OCI-M1 (cell line): ENCODE data around the gene SPA17.

ENCODE experiments used
- DNase-seq: peaks from one replicate; lab custom pipeline; 2025; lab: John Stamatoyannopoulos, UW

The SPA17 gene

DNA sequence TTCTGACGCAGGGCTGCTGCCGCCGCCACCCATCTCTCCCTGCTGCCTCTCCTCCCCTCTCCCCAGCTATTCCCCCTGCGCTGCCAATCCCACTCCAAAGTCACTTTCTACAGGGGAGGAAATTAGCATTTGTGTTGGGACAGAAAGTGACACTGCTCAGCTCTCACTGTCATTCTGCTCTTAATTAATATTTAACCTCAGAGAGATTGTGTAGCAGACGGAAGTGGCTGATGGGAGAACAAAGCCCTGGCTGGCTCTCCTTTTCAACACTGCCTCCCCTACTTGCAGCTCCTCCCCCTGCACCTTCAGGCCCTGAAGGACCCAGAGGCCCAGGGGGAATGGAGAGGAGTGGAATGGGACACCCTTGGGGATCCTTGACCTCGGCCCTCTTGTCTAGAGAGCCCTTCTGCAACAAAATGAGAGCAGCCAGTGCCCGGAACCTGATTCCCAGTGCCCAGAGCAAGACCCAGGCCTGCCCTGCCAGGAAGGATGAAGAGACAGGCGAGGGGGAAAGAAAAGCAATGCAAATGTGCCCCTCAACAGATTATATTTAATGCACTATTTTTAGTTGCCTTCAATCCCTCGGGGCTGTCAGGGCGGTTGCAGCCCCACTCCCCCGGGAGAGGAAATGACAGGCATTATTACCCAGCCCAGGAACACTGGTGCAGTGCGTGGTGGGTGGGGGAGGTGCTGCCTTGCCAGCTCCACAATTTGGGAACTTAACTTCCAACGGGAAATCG is 51.4 kb downstream of the SPA17 start:
- no peak for DNase-seq

GRCh38 chr11:124725719-124726105 is 52.0 kb downstream of the SPA17 start:
- DNase-seq = peak; percentile 34

DNA sequence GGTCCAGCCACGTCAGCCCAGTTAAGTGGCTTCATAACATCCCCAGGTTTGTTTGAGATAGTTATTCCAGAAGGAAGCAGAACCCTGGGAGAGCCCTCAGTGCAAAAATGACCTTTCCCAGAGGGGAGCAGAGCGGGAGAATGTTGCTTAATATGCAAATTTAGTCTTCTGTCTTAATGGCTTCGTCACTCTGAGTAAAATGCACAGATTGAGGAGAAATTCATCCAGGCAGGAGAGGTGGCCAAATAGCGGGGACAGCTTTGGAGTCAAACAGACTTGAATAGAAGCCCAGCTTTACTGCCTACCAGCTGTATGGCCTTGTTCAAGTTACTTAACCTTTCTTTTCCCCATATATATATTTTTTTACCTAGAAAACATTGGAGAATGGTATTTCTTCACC is 53.8 kb downstream of the SPA17 start:
- DNase-seq = no peak

GRCh38 chr11:124728134-124728533 is 54.4 kb downstream of the SPA17 start:
- DNase-seq = no peak

- DNase-seq = no peak
Measured at GRCh38 chr11:124729571-124729970, 55.9 kb downstream of the SPA17 start.

DNA sequence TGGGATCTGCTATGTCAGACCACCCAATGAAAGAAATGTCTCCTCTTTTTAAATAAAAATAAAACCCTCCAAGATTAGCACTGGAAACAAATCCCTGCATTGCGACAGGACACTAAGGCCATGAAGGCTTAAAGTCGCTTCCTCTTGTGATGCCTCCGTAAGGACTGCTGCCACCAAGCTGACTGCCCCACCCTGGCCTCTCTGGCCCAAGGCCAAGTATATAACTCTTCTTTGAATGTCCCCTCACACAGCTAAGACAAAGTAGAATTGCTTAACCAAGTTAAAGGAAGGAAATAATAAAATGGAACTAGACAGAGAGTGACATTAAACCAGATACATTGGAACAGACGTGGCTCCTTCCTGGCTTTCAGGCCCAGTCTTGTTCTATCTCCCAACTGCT is 58.5 kb downstream of the SPA17 start:
- DNase-seq = no peak

GRCh38 chr11:124736736-124737135 is 63.0 kb downstream of the SPA17 start:
- peak; percentile 48 for DNase-seq

DNA sequence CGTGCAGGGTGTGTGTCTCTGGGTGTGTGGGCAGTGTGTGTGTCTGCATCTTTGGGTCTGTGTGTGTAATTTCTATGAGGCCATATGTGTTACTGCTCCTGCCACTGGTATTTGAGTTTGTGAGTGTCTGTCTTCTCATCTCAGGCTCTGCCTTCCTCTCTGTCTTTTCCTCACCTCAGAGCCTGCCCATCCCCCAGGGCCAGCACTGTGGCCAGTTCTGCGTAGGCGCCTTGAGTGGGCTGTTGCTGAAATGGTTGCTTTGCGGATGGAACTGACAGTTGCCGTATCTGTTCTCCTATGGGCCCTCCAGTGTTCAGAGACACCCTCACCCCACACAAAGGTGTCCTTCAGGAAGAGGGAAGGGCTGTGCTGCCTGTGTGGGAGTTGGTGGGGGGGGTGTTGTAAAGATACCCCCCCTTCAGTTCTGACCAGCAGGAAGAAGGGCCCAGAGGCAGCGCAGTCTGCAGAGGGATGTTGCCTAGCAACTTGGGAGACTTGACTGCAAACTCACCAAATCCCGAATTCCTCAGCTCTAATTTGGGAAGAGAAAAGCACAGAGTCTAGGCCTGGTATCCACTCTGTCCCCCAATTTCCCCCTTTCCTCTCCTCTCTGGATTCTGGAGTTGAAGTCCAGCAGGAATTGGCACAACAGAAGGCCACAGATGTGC is 64.1 kb downstream of the SPA17 start:
- DNase-seq = no peak

DNA sequence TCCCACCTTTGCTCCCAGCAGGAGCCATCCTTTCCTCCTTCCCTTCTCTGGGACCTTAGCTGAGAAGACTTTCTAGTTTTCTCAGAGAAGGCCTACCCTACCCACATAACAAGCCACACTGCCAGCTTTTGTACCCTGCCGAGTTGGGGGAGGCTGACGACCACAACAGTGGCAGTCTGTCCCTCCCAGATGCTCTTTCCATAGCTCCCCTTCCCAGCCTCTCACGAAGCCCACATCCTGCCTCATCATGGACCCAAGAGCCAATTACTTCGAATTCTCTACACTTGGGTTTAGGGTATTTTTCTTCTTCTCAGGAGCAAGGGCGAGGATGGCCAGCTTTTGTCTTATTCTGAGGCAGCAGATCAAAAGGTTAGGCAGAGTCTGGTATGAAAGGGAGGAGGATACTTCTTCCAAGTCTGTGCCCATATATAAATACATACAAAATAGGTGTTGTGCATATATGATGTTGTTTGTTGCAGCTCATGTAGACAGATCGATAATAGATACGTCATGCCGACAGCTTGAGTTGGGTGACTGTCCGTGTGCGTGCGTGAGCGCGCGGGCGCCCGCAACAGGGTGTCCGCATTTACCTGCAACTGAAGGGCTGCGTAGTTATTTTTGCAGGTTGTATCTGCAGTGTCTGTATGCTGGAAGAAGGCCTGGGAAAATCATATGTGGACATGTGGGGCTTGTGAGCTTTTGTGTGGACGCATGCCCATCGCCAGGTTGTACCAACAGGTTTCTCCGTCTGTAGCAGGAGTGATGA is 65.2 kb downstream of the SPA17 start:
- no peak for DNase-seq

DNA sequence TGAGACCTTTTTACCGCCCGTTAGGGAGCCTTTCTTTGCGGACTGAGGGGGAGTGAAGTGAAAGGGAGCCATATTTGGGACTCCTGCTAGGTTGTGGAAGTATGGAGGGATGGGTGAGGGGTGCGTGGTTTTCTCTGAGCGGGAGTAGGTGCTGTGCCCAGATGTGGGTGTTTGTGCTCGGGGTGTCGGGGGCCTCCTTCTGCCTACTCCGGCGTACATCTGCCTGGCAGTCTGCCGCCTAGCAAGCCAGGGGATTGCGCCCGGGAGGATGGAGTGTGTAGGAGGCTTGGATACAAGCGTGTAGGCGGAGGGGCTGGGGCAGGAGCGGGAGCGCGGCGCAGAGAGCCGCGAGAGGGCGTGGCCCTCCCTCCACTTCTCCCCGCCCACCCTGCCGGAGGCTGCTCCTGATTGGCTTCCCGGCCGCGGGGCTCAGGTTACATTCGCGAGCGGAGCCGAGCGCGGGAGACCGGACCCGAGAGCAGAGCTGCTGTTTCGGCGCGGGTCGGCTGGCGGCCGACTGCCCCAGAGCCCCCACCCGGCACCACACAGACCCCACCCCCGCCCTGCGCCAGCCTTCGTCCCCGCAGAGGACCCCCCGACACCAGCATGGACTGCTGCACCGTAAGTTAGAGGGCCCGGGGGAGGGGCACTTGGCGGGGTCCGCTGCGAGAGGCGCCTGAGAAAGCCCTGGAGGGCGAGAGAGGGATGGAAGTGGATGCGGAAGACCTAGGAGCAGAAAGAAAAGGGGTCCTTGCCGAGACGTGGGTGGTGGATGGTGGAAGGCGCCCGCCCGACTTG is 66.0 kb downstream of the SPA17 start, which contains the start of gene NRGN:
TSS of gene NRGN (plus strand) at position 464 of the 798 bp plus-strand sequence. CDS start at position 607, 143 bp downstream.
- DNase-seq = peak; percentile 97

DNA sequence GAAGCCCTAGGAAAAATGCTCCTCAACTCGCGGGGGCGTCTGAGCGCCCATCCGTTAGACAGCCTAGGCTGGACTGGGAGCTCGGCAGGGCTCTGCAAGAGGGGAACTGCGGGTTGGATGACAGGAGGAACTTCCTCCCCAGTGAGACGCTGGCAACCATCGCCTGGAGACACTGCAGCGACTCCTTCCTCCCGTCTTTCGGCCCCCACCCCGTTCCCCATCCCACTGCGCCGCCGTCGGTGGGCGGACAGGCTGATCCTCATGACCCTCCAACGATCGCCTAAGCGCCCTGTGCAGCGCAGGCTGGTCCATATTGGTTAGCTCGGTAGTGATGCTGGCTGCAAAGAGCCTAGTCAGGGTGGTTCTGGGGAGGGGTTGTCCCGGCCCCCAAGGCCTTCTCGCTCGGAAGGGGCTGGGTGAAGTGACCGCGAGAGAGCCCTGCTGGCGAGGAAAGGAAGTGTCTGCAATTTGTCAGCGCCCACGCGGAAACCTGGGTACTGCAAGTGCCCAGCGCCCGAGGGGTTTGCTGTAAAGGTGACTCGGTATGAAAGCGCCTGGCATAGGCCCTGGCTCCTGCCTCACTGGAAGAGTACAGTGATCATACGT is 66.7 kb downstream of the SPA17 start:
- DNase-seq = peak; percentile 80

GRCh38 chr11:124742555-124742954 is 68.9 kb downstream of the SPA17 start:
- DNase-seq = no peak

DNA sequence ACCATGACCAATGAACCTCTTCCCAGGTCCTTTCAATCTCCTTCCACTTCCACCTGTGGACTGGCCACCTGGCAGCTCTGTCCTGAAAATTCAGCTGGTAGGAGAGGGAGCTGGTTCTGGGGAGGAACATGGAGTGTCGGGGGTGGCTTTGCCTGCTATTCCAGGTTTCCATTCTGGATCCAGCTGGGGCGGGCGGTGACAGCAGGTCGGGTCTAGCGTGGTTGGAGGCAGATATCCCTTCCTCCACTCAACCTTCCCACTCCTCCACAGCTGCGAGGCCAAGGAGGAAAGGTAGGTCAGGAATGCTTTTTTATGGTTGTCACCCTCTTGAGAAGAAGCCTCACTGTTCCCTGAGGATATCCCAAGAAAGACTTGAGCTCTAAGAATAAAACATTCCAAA is 69.3 kb downstream of the SPA17 start:
- DNase-seq = no peak

- no peak for DNase-seq
Measured at GRCh38 chr11:124745270-124745834, 71.6 kb downstream of the SPA17 start.

DNA sequence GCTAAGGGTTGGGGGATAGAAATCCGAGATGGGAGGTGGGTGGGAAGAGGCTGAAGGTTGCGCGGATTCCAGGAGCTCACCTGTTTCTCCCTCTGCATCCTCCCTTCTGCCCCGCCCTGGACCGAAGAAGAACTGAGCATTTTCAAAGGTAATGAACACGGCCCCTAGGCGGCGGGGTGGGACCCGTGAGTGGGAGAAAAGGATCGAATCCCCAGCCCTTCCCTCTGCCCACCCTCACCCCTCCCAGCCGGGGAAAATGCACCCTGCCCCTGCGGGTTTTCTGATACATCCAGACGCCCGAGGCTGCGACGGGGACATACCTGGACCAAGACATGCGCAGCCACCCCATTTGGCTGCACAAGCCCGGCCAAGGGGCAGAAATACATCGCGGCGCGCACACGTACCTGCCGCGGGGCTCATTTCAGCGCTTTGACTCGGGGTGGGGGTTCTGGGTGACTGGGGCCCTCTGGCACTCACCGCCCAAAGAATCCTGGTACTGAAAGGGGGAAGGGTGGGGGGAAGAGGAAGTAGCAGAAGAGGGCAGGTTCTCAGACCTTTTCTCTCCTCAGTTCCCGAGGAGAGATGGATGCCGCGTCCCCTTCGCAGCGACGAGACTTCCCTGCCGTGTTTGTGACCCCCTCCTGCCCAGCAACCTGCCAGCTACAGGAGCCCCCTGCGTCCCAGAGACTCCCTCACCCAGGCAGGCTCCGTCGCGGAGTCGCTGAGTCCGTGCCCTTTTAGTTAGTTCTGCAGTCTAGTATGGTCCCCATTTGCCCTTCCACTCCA is 72.3 kb downstream of the SPA17 start:
- no peak for DNase-seq

GRCh38 chr11:124746621-124747243 is 73.0 kb downstream of the SPA17 start:
- peak; percentile 98 for DNase-seq
